IPS-15b (cell line): ENCODE data around the gene SNAI3.

ENCODE experiments used
- H3K27me3 ChIP-seq: one replicate; pipeline ENCODE4 v1.6.1; 2013; ENCODE audit warnings: low read length; ENCODE audit not compliant: control insufficient read depth, insufficient read depth
- H3K36me3 ChIP-seq: one replicate; pipeline ENCODE4 v1.6.1; 2013; ENCODE audit warnings: low read length; ENCODE audit not compliant: control insufficient read depth, insufficient read depth
- H3K4me1 ChIP-seq: one replicate; pipeline ENCODE4 v1.6.1; 2013; ENCODE audit warnings: mild to moderate bottlenecking, low read length; ENCODE audit not compliant: control insufficient read depth, insufficient read depth
- H3K4me3 ChIP-seq: one replicate; pipeline ENCODE4 v1.5.1; 2013; ENCODE audit warnings: low read depth, low read length
- H3K9ac ChIP-seq: one replicate; pipeline ENCODE4 v1.6.1; 2013; ENCODE audit warnings: low read depth, mild to moderate bottlenecking, low read length
- H3K9me3 ChIP-seq: one replicate; pipeline ENCODE4 v1.6.1; 2013; ENCODE audit warnings: mild to moderate bottlenecking, low read length; ENCODE audit not compliant: control insufficient read depth, insufficient read depth

Gene SNAI3

GRCh38 chr16:88691924-88692560 lies 5.7 kb upstream of the SNAI3 start:
- peaks cover 4% of the 10 kb centered on the region for H3K36me3 ChIP-seq
- H3K4me3 ChIP-seq: no peak overlapping the region
- no peak overlapping the region for H3K9ac ChIP-seq
- peaks cover 6% of the 10 kb centered on the region for H3K27me3 ChIP-seq
- H3K9me3 ChIP-seq: no peaks in the 10 kb centered on the region
- peaks cover 2% of the 10 kb centered on the region for H3K4me1 ChIP-seq

- Histone ChIP-seq H3K9ac (no peak overlapping the region), H3K27me3 (peaks cover 12% of the 10 kb centered on the region), H3K4me3 (no peak overlapping the region), H3K9me3 (no peaks in the 10 kb centered on the region), H3K36me3 (peaks cover 3% of the 10 kb centered on the region), H3K4me1 (peaks cover 5% of the 10 kb centered on the region)
Measured at GRCh38 chr16:88691129-88691813, 5.0 kb upstream of the SNAI3 start.

GRCh38 chr16:88690341-88691128 lies 4.2 kb upstream of the SNAI3 start:
- Histone ChIP-seq H3K4me3 (no peak overlapping the region), H3K4me1 (peaks cover 5% of the 10 kb centered on the region), H3K27me3 (peaks cover 12% of the 10 kb centered on the region), H3K9me3 (no peaks in the 10 kb centered on the region), H3K36me3 (no peaks in the 10 kb centered on the region), H3K9ac (no peak overlapping the region)

- Histone ChIP-seq H3K36me3 (no peaks in the 10 kb centered on the region), H3K4me1 (peaks cover 5% of the 10 kb centered on the region), H3K9ac (no peak overlapping the region), H3K27me3 (peaks cover 12% of the 10 kb centered on the region), H3K4me3 (no peak overlapping the region), H3K9me3 (no peaks in the 10 kb centered on the region)
Measured at GRCh38 chr16:88688013-88688778, 1.9 kb upstream of the SNAI3 start.

- peaks cover 12% of the 10 kb centered on the region for H3K27me3 ChIP-seq
- H3K9ac ChIP-seq: no peak overlapping the region
- no peaks in the 10 kb centered on the region for H3K9me3 ChIP-seq
- H3K4me1 ChIP-seq: peaks cover 5% of the 10 kb centered on the region
- no peak overlapping the region for H3K4me3 ChIP-seq
- H3K36me3 ChIP-seq: no peaks in the 10 kb centered on the region
Measured at GRCh38 chr16:88687676-88688012, 1.3 kb upstream of the SNAI3 start.

- peaks cover 5% of the 10 kb centered on the region for H3K4me1 ChIP-seq
- no peaks in the 10 kb centered on the region for H3K9me3 ChIP-seq
- peaks cover 12% of the 10 kb centered on the region for H3K27me3 ChIP-seq
- no peaks in the 10 kb centered on the region for H3K36me3 ChIP-seq
- H3K9ac ChIP-seq: no peak overlapping the region
- no peak overlapping the region for H3K4me3 ChIP-seq
Measured at GRCh38 chr16:88687254-88687576, 908 bp upstream of the SNAI3 start.

- no peaks in the 10 kb centered on the region for H3K36me3 ChIP-seq
- peak overlapping the region; percentile 67 for H3K4me3 ChIP-seq
- H3K9ac ChIP-seq: peak overlapping the region; percentile 65
- peaks cover 12% of the 10 kb centered on the region for H3K27me3 ChIP-seq
- H3K4me1 ChIP-seq: peaks cover 5% of the 10 kb centered on the region
- no peaks in the 10 kb centered on the region for H3K9me3 ChIP-seq
Measured at GRCh38 chr16:88686062-88686438, 257 bp downstream of the SNAI3 start.

GRCh38 chr16:88685156-88686061 lies 898 bp downstream of the SNAI3 start:
- Histone ChIP-seq H3K9ac (peak overlapping the region; percentile 65), H3K36me3 (no peaks in the 10 kb centered on the region), H3K9me3 (no peaks in the 10 kb centered on the region), H3K4me3 (peak overlapping the region; percentile 67), H3K27me3 (peaks cover 12% of the 10 kb centered on the region), H3K4me1 (peaks cover 5% of the 10 kb centered on the region)

GRCh38 chr16:88684569-88685155 lies 1.6 kb downstream of the SNAI3 start:
- Histone ChIP-seq H3K27me3 (peaks cover 12% of the 10 kb centered on the region), H3K9me3 (no peaks in the 10 kb centered on the region), H3K36me3 (no peaks in the 10 kb centered on the region), H3K4me1 (peaks cover 5% of the 10 kb centered on the region), H3K4me3 (peak overlapping the region; percentile 67), H3K9ac (no peak overlapping the region)

GRCh38 chr16:88681709-88682451 lies 4.4 kb downstream of the SNAI3 start:
- Histone ChIP-seq H3K4me3 (no peak overlapping the region), H3K4me1 (peaks cover 2% of the 10 kb centered on the region), H3K27me3 (peaks cover 4% of the 10 kb centered on the region), H3K9ac (no peak overlapping the region), H3K9me3 (no peaks in the 10 kb centered on the region), H3K36me3 (no peaks in the 10 kb centered on the region)
